C4-2B (cell line): Measurements from ENCODE around the gene TRAPPC2B.

Source experiments
- ZFX ChIP-seq: fragments of 450-650 bp; IDR thresholded peaks from 2 replicates; pipeline ENCODE4 v1.6.1; 2017
- TF ChIP-seq, protein P1 (sequence below): fragments of 450-650 bp; conservative IDR thresholded peaks from 2 replicates; pipeline ENCODE4 v1.5.1; 2017; ENCODE audit warnings: mild to moderate bottlenecking

DNA sequence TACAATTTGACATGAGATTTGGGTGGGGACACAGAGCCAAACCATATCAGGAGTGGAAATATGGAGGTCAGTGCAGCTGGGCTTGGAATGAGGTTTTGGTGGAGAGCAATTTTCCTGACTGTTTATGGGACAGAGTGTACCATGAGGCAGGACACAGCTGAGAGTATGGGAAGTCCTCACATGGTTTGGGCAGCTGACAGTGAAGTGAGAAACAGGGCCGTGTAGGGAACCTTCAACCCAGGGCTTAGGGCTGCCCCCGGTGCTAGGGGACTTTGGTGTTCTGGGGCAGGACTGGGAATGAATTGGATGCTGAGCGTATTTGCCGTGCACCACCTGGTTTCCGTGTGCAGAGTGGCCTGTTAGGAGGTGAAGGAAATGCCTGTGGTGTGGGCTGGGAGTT lies 32.4 kb downstream of the TRAPPC2B start:
- TF ChIP-seq, protein P1, sequence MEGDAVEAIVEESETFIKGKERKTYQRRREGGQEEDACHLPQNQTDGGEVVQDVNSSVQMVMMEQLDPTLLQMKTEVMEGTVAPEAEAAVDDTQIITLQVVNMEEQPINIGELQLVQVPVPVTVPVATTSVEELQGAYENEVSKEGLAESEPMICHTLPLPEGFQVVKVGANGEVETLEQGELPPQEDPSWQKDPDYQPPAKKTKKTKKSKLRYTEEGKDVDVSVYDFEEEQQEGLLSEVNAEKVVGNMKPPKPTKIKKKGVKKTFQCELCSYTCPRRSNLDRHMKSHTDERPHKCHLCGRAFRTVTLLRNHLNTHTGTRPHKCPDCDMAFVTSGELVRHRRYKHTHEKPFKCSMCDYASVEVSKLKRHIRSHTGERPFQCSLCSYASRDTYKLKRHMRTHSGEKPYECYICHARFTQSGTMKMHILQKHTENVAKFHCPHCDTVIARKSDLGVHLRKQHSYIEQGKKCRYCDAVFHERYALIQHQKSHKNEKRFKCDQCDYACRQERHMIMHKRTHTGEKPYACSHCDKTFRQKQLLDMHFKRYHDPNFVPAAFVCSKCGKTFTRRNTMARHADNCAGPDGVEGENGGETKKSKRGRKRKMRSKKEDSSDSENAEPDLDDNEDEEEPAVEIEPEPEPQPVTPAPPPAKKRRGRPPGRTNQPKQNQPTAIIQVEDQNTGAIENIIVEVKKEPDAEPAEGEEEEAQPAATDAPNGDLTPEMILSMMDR = no peak
- TF ChIP-seq ZFX = no peak
